Neuronal stem cell (in vitro differentiated cells): ENCODE results near the gene SSX1.
"Not testable (repeated sequence)": the region's sequence is repeated elsewhere in the genome, so short reads cannot be mapped to it uniquely, and the experiment has no call there.

ENCODE experiments used
- DNase-seq: peaks from one replicate; pipeline ENCODE4 v3.0.0-alpha.2; 2013; ENCODE audit warnings: low spot score
- H2AFZ ChIP-seq: one replicate; pipeline ENCODE4 v1.6.1; 2013; ENCODE audit warnings: mild to moderate bottlenecking, low read length, inconsistent platforms
- H2AK5ac ChIP-seq: 2 replicates; pipeline ENCODE4 v1.6.1; 2013; ENCODE audit warnings: low read depth, mild to moderate bottlenecking, inconsistent platforms, low read length, moderate library complexity, mixed read lengths
- H2BK120ac ChIP-seq: 2 replicates; pipeline ENCODE4 v1.6.1; 2013; ENCODE audit warnings: low read depth, mild to moderate bottlenecking, inconsistent platforms, low read length, moderate library complexity, mixed read lengths
- H2BK12ac ChIP-seq: one replicate; pipeline ENCODE4 v1.6.1; 2013; ENCODE audit warnings: low read length, inconsistent platforms
- H2BK15ac ChIP-seq: 2 replicates; pipeline ENCODE4 v1.6.1; 2013; ENCODE audit warnings: mild to moderate bottlenecking, low read length, inconsistent platforms, mixed read lengths
- H2BK5ac ChIP-seq: one replicate; pipeline ENCODE4 v1.6.1; 2013; ENCODE audit warnings: inconsistent platforms, mild to moderate bottlenecking, low read length, moderate library complexity
- H3K14ac ChIP-seq: one replicate; pipeline ENCODE4 v1.6.1; 2013; ENCODE audit warnings: low read length, inconsistent platforms
- H3K18ac ChIP-seq: 2 replicates; pipeline ENCODE4 v1.6.1; 2013; ENCODE audit warnings: low read length, inconsistent platforms
- H3K23ac ChIP-seq: 2 replicates; pipeline ENCODE4 v1.6.1; 2013; ENCODE audit warnings: low read depth, mild to moderate bottlenecking, mixed read lengths, low read length, inconsistent platforms; ENCODE audit not compliant: poor library complexity
- H3K27ac ChIP-seq: replicated peaks from 3 replicates; pipeline ENCODE4 v1.5.1; 2013; ENCODE audit warnings: low read length, inconsistent platforms
- H3K27me3 ChIP-seq, 3 experiments: 2 replicates each; pipeline ENCODE4 v1.6.1; 2013; ENCODE audit warnings: low read length in 3 of 3, mild to moderate bottlenecking in 2 of 3, inconsistent platforms in 1 of 3, low read depth in 1 of 3, mixed read lengths in 1 of 3, moderate library complexity in 1 of 3; ENCODE audit not compliant: control insufficient read depth in 3 of 3, insufficient read depth in 3 of 3
- H3K36me3 ChIP-seq, 2 donors: replicated peaks in 1 of 2; 2 replicates each; pipeline ENCODE4 v1.6.1; 2013; ENCODE audit warnings: low read length in 2 of 2; ENCODE audit not compliant: control insufficient read depth in 2 of 2, insufficient read depth in 2 of 2
- H3K4ac ChIP-seq: 2 replicates; pipeline ENCODE4 v1.6.1; 2013; ENCODE audit warnings: inconsistent platforms, mild to moderate bottlenecking, low read length, moderate library complexity
- H3K4me1 ChIP-seq, 2 donors: 1 replicate in 1 of 2; 2 replicates in 1 of 2; pipeline ENCODE4 v1.6.1; 2013; ENCODE audit warnings: low read length in 2 of 2, low read depth in 1 of 2; ENCODE audit not compliant: control insufficient read depth in 2 of 2, insufficient read depth in 1 of 2
- H3K4me2 ChIP-seq: one replicate; pipeline ENCODE4 v1.6.1; 2013; ENCODE audit warnings: mild to moderate bottlenecking, low read length, inconsistent platforms; ENCODE audit not compliant: insufficient read depth, poor library complexity, severe bottlenecking
- H3K4me3 ChIP-seq, 2 donors: 2 replicates each; pipeline ENCODE4 v1.5.1; 2013; ENCODE audit warnings: low read length in 2 of 2, mild to moderate bottlenecking in 2 of 2, inconsistent platforms in 1 of 2, moderate library complexity in 1 of 2
- H3K79me1 ChIP-seq: one replicate; pipeline ENCODE4 v1.6.1; 2013; ENCODE audit warnings: low read depth, mild to moderate bottlenecking, inconsistent platforms, low read length, moderate library complexity
- H3K9ac ChIP-seq: one replicate; pipeline ENCODE4 v1.6.1; 2013; ENCODE audit warnings: mild to moderate bottlenecking, low read depth, low read length, inconsistent platforms; ENCODE audit not compliant: poor library complexity
- H3K9me3 ChIP-seq, 2 donors: replicated peaks in 1 of 2; 2 replicates each; pipeline versions ENCODE3 to v1.6.1; 2013; ENCODE audit warnings: low read length in 2 of 2, mild to moderate bottlenecking in 2 of 2, inconsistent platforms in 1 of 2, low read depth in 1 of 2, mixed read lengths in 1 of 2, moderate library complexity in 1 of 2; ENCODE audit not compliant: control insufficient read depth in 2 of 2, insufficient read depth in 1 of 2
- H4K8ac ChIP-seq: one replicate; pipeline ENCODE4 v1.6.1; 2013; ENCODE audit warnings: low read depth, mild to moderate bottlenecking, inconsistent platforms, low read length, moderate library complexity
- H4K91ac ChIP-seq: one replicate; pipeline ENCODE4 v1.6.1; 2013; ENCODE audit warnings: low read length, low read depth, mild to moderate bottlenecking, inconsistent platforms; ENCODE audit not compliant: poor library complexity
- WGBS, 2 donors: extraction: QIAGEN DNeasy Blood & Tissue Kit; methylation state at CpG; one replicate each; pipeline ENCODE4 v1.1.7; 2013; ENCODE audit warnings: missing lambda C conversion rate in 2 of 2, mixed read lengths in 1 of 2; ENCODE audit not compliant: insufficient read length in 2 of 2, insufficient replicate concordance in 1 of 2; ENCODE audit errors: extremely low coverage in 2 of 2; 5-methylcytosine and 5-hydroxymethylcytosine counted together

Gene SSX1

GRCh38 chrX:48274365-48274764 lies 19.2 kb downstream of the SSX1 start:
- H3K4me1 ChIP-seq, H3K36me3 ChIP-seq, H2BK12ac ChIP-seq, H3K79me1 ChIP-seq, H3K4me2 ChIP-seq, H2BK120ac ChIP-seq, H2AFZ ChIP-seq, H4K91ac ChIP-seq, H2BK15ac ChIP-seq, H2AK5ac ChIP-seq, H3K27me3 ChIP-seq, H3K4ac ChIP-seq, H4K8ac ChIP-seq, H2BK5ac ChIP-seq, H3K9me3 ChIP-seq, H3K27ac ChIP-seq, H3K9ac ChIP-seq, H3K23ac ChIP-seq, H3K14ac ChIP-seq, H3K4me3 ChIP-seq, H3K18ac ChIP-seq, DNase-seq: not testable (repeated sequence)

- no peak for DNase-seq
- no peaks in the 10 kb centered on the region for H3K79me1 ChIP-seq
- no peaks in the 10 kb centered on the region for H3K27me3 ChIP-seq
- H3K18ac ChIP-seq, result no peak overlapping the region
- H3K14ac ChIP-seq, result no peak overlapping the region
- no peak overlapping the region for H3K4me2 ChIP-seq
- H4K91ac ChIP-seq, result no peak overlapping the region
- no CpG with 5 or more reads among the region's 9 CpGs for WGBS, 2 donors
- H3K9ac ChIP-seq, result no peak overlapping the region
- H2AFZ ChIP-seq, result no peak overlapping the region
- no peak overlapping the region for H3K4me3 ChIP-seq
- H2BK15ac ChIP-seq, result no peak overlapping the region
- no peak overlapping the region for H3K27ac ChIP-seq
- no peak overlapping the region for H2BK5ac ChIP-seq
- no peak overlapping the region for H3K23ac ChIP-seq
- no peak overlapping the region for H2BK120ac ChIP-seq
- H3K9me3 ChIP-seq, result no peaks in the 10 kb centered on the region
- no peaks in the 10 kb centered on the region for H3K4me1 ChIP-seq
- H2AK5ac ChIP-seq, result no peak overlapping the region
- no peak overlapping the region for H4K8ac ChIP-seq
- H3K36me3 ChIP-seq, result no peaks in the 10 kb centered on the region
- no peak overlapping the region for H2BK12ac ChIP-seq
- H3K4ac ChIP-seq, result no peak overlapping the region
Observed at GRCh38 chrX:48278958-48279357, 23.8 kb downstream of the SSX1 start.

DNA sequence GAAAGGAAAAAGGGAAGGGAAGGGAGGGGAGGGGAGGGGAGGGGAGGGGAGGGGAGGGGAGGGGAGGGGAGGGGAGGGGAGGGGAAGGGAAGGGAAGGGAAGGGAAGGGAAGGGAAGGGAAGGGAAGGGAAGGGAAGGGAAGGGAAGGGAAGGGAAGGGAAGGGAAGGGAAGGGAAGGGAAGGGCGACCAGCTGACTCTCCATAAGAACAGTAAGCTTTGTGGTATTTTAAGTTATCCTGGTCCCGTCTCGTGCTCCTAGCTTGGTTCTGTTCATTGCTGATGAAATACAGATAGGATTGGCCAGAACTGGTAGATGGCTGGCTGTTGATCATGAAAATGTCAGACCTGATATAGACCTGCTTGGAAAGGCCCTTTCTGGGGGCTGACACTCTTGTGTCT lies 25.5 kb downstream of the SSX1 start:
- H3K4me2 ChIP-seq, H3K27me3 ChIP-seq, H2AFZ ChIP-seq, H3K4ac ChIP-seq, H3K14ac ChIP-seq, H3K9ac ChIP-seq, DNase-seq, H4K91ac ChIP-seq, H2BK15ac ChIP-seq, H3K27ac ChIP-seq, H3K9me3 ChIP-seq, H3K79me1 ChIP-seq, H2BK12ac ChIP-seq, H2AK5ac ChIP-seq, H3K18ac ChIP-seq, H2BK120ac ChIP-seq, H3K23ac ChIP-seq, H4K8ac ChIP-seq, H2BK5ac ChIP-seq, H3K4me1 ChIP-seq, H3K36me3 ChIP-seq, H3K4me3 ChIP-seq: not testable (repeated sequence)
- no CpG with 5 or more reads among the region's 3 CpGs for WGBS, 2 donors

DNA sequence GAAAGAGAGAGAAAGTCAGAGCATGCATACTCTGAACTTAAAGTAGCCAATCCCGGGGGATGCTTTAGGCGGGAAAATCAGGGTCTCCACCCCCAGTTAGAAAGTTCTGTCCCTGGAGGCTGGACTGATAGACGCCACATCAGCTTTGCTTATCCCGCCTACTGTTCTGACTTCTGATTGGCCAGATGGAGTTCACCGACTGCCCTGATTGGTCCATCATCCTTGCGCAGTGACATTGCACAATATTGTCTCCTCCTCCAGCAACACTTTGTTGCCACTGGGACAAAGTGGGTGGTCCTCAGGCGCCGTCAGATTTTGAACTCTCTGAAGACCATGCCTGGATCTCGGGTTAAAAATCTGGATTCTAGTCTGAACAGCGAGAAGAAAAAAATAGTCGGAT lies 51.0 kb downstream of the SSX1 start:
- no CpG with 5 or more reads among the region's 11 CpGs for WGBS, 2 donors
- no peak overlapping the region for H2BK120ac ChIP-seq
- no peak overlapping the region for H2BK15ac ChIP-seq
- no peak overlapping the region for H3K9ac ChIP-seq
- no peak overlapping the region for H2BK12ac ChIP-seq
- H4K8ac ChIP-seq, result no peak overlapping the region
- H3K9me3 ChIP-seq, result no peaks in the 10 kb centered on the region
- H4K91ac ChIP-seq, result no peak overlapping the region
- H3K27ac ChIP-seq, result no peak overlapping the region
- no peak overlapping the region for H3K4ac ChIP-seq
- H3K23ac ChIP-seq, result no peak overlapping the region
- no peaks in the 10 kb centered on the region for H3K4me1 ChIP-seq
- no peak overlapping the region for H3K14ac ChIP-seq
- no peaks in the 10 kb centered on the region for H3K36me3 ChIP-seq
- no peak overlapping the region for H3K4me2 ChIP-seq
- H3K18ac ChIP-seq, result no peak overlapping the region
- DNase-seq, result no peak
- peaks cover 0 to 4% (median 0%) of the 10 kb centered on the region in 3 experiments for H3K27me3 ChIP-seq
- no peak overlapping the region for H3K4me3 ChIP-seq
- H2BK5ac ChIP-seq, result no peak overlapping the region
- no peak overlapping the region for H2AFZ ChIP-seq
- no peaks in the 10 kb centered on the region for H3K79me1 ChIP-seq
- H2AK5ac ChIP-seq, result no peak overlapping the region
